GM21447 (cell line): Measurements from ENCODE around the gene LRBA.
A peak's percentile ranks its signal among the peaks of the same experiment; 100 is the strongest.
"Not testable (repeated sequence)": the region's sequence is repeated elsewhere in the genome, so short reads cannot be mapped to it uniquely, and the experiment has no call there.

ENCODE experiments used
- ATAC-seq: cut with Tn5 transposase; IDR thresholded peaks from one replicate; pipeline ENCODE4 v1.9.1; 2021; ENCODE audit not compliant: unreplicated experiment

Gene LRBA

GRCh38 chr4:150974252-150974640, 40.8 kb downstream of the LRBA start:
- no peak for ATAC-seq

- no peak for ATAC-seq
These were observed 41.3 kb downstream of the LRBA start for GRCh38 chr4:150973626-150974251.

GRCh38 chr4:150972592-150972991, 42.5 kb downstream of the LRBA start:
- no peak for ATAC-seq

- ATAC-seq = no peak
These were observed 43.2 kb downstream of the LRBA start for GRCh38 chr4:150971901-150972300.

GRCh38 chr4:150970685-150971151, 44.4 kb downstream of the LRBA start:
- ATAC-seq = peak; percentile 56

- ATAC-seq = no peak
These were observed 50.3 kb downstream of the LRBA start for GRCh38 chr4:150964754-150965153.

- not testable (repeated sequence) for ATAC-seq
These were observed 51.3 kb downstream of the LRBA start for GRCh38 chr4:150963602-150964345.

GRCh38 chr4:150962245-150962644, 52.8 kb downstream of the LRBA start:
- peak; percentile 90 for ATAC-seq

GRCh38 chr4:150961566-150961965, 53.5 kb downstream of the LRBA start:
- ATAC-seq = no peak

- peak; percentile 52 for ATAC-seq
These were observed 54.3 kb downstream of the LRBA start for GRCh38 chr4:150960818-150961217.

GRCh38 chr4:150960079-150960478, 55.0 kb downstream of the LRBA start:
- ATAC-seq = no peak

- not testable (repeated sequence) for ATAC-seq
These were observed 57.1 kb downstream of the LRBA start for GRCh38 chr4:150957981-150958380.

GRCh38 chr4:150957095-150957494, 58.0 kb downstream of the LRBA start:
- ATAC-seq = not testable (repeated sequence)

- not testable (repeated sequence) for ATAC-seq
These were observed 61.2 kb downstream of the LRBA start for GRCh38 chr4:150953916-150954315.

- ATAC-seq = no peak
These were observed 62.8 kb downstream of the LRBA start for GRCh38 chr4:150952167-150952845.

- peak; percentile 77 for ATAC-seq
These were observed 64.3 kb downstream of the LRBA start for GRCh38 chr4:150950657-150951288.

GRCh38 chr4:150949943-150950342, 65.1 kb downstream of the LRBA start:
- ATAC-seq = no peak

- no peak for ATAC-seq
These were observed 65.7 kb downstream of the LRBA start for GRCh38 chr4:150949342-150949741.

GRCh38 chr4:150948710-150949109, 66.4 kb downstream of the LRBA start:
- ATAC-seq = no peak

- no peak for ATAC-seq
These were observed 67.0 kb downstream of the LRBA start for GRCh38 chr4:150948074-150948473.

GRCh38 chr4:150944660-150945059, 70.4 kb downstream of the LRBA start:
- ATAC-seq = no peak
